ENCODE results near the gene ACAD9. TPM values are rescaled to one million over a fixed set of nuclear protein-coding genes. Genes with fewer than 3 reads are reported as not detected.

Gene ACAD9
- total and polyA plus RNA-seq, 7 experiments from 2014 or later = 17.1 to 74.0 (median 57.5) TPM

DNA sequence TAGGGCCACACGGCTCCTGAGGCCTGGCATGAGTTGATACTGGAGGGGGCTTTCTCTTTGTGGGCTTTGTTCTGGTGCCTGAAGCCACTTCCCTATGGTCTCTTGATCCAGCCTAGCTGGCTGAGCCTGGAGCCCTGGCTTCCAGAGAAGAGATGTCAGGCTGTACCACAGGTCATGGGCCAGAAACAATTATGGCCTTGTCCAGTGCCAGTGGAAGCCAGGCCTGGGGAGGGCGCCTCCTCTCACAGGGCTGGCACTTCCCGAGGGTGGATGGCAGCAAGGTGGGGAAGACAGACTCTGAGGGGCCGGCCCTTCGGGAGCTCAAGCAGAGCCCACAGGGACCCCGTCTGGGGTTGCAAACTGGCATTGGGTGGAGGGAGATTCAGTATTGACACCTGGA, 34.9 kb upstream of the ACAD9 start:
- H3K27ac Mint-ChIP-seq = peak overlapping the region in 4 of 9 donors; percentile 50 to 89 (median 76)
- Histone ChIP-seq H3K27me3 (ENCODE audit: control insufficient read depth in 2 of 2, insufficient read depth in 2 of 2, low read length in 2 of 2) (no peaks in the 10 kb centered on the region), H3K9me3 (ENCODE audit: control insufficient read depth in 2 of 3, low read length in 3 of 3) (no peaks in the 10 kb centered on the region), H3K36me3 (ENCODE audit: control insufficient read depth in 2 of 3, insufficient read depth in 3 of 3, low read length in 3 of 3) (no peaks in the 10 kb centered on the region), H3K4me3 (ENCODE audit: low read length) (no peak overlapping the region), H3K4me1 (ENCODE audit: control insufficient read depth in 2 of 2, insufficient read depth in 2 of 2, low read length in 2 of 2) (peaks cover 0 to 14% of the 10 kb centered on the region in 2 donors), H3K27ac (ENCODE audit: low read depth, low read length) (no peak overlapping the region)
- peaks cover 11 to 27% (median 17%) of the 10 kb centered on the region in 7 donors for H3K4me1 Mint-ChIP-seq
- no peak for DNase-seq
- no peak for ATAC-seq
- intact Hi-C loops (cut with micrococcal nuclease) = no loop called here
- ChIA-PET POLR2A (interaction anchor here (3.7 kb wide), 1 partner anchor 164 kb away, joined by 23 read pairs; no protein-coding TSS in a partner anchor), CTCF (interaction anchor here (1.5 to 1.9 kb wide), 3 partner anchors 49 to 227 kb away, joined by 4 to 5 read pairs (median 4); no protein-coding TSS in a partner anchor)
- no peaks in the 10 kb centered on the region for H3K36me3 Mint-ChIP-seq
- peaks cover 0 to 2% (median 0%) of the 10 kb centered on the region in 11 donors for H3K9me3 Mint-ChIP-seq
- H3K27me3 Mint-ChIP-seq = peaks cover 0 to 3% (median 0%) of the 10 kb centered on the region in 5 donors
- peak overlapping the region in 7 of 10 donors; percentile 34 to 80 (median 54) for H3K4me3 Mint-ChIP-seq

DNA sequence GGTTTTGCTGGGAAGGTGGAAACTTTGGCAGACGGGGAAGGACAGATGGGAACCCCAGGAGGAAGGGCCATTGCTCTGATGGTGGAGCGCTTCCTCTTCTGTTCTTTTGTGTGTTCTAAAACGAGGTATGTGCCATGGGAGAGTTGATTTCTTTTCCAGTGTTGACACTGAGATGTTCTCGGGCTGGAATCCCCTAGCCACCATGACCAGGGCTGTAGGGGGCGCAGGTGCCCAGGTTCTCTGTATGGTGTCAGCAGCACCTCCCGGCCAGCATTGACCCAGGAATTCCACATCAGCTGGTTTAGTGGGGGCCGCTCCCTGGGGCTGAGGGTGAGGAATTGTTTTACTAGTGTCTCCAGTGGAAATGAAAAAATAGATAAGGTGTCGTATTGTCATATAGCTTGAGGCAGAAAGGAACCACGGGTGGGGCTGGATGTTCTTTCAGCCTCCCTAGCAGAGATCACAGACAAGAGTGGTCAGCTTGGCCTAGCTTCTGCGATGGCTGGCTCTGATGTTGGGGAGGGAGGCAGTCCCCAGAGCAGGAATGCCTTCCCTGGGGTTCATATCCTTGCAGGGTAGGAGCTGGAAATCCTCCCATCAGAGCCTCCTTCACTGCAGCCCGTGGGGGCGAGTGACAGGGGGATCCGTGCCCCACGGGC, 34.2 kb upstream of the ACAD9 start:
- Histone ChIP-seq H3K36me3 (ENCODE audit: control insufficient read depth in 2 of 3, insufficient read depth in 3 of 3, low read length in 3 of 3) (no peaks in the 10 kb centered on the region), H3K4me3 (ENCODE audit: low read length) (peak overlapping the region; percentile 65), H3K9me3 (ENCODE audit: control insufficient read depth in 2 of 3, low read length in 3 of 3) (no peaks in the 10 kb centered on the region), H3K27ac (ENCODE audit: low read depth, low read length) (peak overlapping the region; percentile 64), H3K4me1 (ENCODE audit: control insufficient read depth in 2 of 2, insufficient read depth in 2 of 2, low read length in 2 of 2) (peaks cover 0 to 14% of the 10 kb centered on the region in 2 donors), H3K27me3 (ENCODE audit: control insufficient read depth in 2 of 2, insufficient read depth in 2 of 2, low read length in 2 of 2) (no peaks in the 10 kb centered on the region)
- intact Hi-C loops (cut with micrococcal nuclease) = loop anchor here in 1 of 2 donors (5.0 kb wide), 2 partner anchors 43 to 58 kb away; no protein-coding TSS in a partner anchor
- Mint-ChIP-seq H3K4me1 (peaks cover 11 to 27% (median 17%) of the 10 kb centered on the region in 7 donors), H3K9me3 (peaks cover 0 to 2% (median 0%) of the 10 kb centered on the region in 11 donors), H3K36me3 (no peaks in the 10 kb centered on the region), H3K27me3 (peaks cover 0 to 3% (median 0%) of the 10 kb centered on the region in 5 donors), H3K27ac (peak overlapping the region; percentile 36 to 92 (median 76)), H3K4me3 (peak overlapping the region; percentile 41 to 86 (median 78))
- ChIA-PET CTCF (interaction anchor here (0.7 to 4.3 kb wide), 16 partner anchors 30 to 229 kb away, joined by 3 to 31 read pairs (median 4); partner anchors contain the start of gene RPN1), POLR2A (interaction anchor here (0.7 to 3.7 kb wide), 8 partner anchors 32 to 228 kb away, joined by 3 to 23 read pairs (median 3); partner anchors contain the start of gene ACAD9)
- DNase-seq (peak in 1 of 9 donors; percentile 5), ATAC-seq (no peak)

DNA sequence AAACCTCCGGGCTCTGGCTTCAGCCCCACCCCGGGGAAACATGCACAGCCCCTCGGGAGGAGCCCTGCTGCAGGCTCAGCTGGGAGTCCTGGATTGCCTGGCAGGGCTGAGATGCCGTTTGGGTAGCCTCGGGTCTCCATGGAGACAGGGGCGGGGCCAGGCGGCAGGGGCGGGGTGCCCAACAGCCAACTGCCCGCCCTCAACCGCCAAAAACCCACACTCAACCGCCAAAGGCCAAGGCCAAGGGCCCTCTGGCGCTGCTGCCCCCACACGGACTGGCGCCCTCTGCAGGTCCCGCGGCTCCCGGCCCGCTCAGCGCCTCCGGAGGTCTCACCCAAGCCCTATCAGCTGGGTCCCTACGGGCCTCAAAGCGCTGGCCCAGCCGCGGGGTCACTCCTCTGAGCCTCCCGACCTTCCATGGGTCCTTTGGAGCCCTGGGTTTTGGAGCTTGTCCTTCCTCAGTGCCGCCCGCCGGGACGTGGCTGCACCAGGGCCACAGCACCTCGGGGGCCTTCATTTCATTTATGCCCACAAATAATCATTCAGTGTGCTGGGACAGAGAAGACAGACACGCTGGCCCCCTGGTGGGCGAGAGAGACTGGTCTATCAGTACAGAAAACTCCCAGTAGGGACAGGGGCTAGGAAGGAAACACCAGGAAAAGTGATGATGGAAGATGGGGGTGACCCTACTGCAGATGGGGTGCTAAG, 33.5 kb upstream of the ACAD9 start:
- H3K4me1 ChIP-seq (ENCODE audit: control insufficient read depth in 2 of 2, insufficient read depth in 2 of 2, low read length in 2 of 2) = peaks cover 0 to 14% of the 10 kb centered on the region in 2 donors
- H3K36me3 ChIP-seq (ENCODE audit: control insufficient read depth in 2 of 3, insufficient read depth in 3 of 3, low read length in 3 of 3) = no peaks in the 10 kb centered on the region
- Mint-ChIP-seq H3K27me3 (peaks cover 0 to 2% (median 0%) of the 10 kb centered on the region in 5 donors), H3K9me3 (peaks cover 0 to 2% (median 0%) of the 10 kb centered on the region in 11 donors), H3K27ac (peak overlapping the region; percentile 64 to 93 (median 81)), H3K4me1 (peaks cover 11 to 22% (median 17%) of the 10 kb centered on the region in 7 donors), H3K4me3 (peak overlapping the region; percentile 65 to 88 (median 82)), H3K36me3 (no peaks in the 10 kb centered on the region)
- ChIA-PET CTCF (interaction anchor here (0.7 to 4.3 kb wide), 19 partner anchors 29 to 230 kb away, joined by 3 to 31 read pairs (median 4); partner anchors contain the start of gene RPN1), POLR2A (interaction anchor here (0.5 to 3.7 kb wide), 11 partner anchors 30 to 235 kb away, joined by 3 to 23 read pairs (median 3); partner anchors contain the start of genes ACAD9 and RPN1)
- peak; percentile 85 for ATAC-seq
- H3K4me3 ChIP-seq (ENCODE audit: low read length) = peak overlapping the region; percentile 65
- no peaks in the 10 kb centered on the region for H3K27me3 ChIP-seq (ENCODE audit: control insufficient read depth in 2 of 2, insufficient read depth in 2 of 2, low read length in 2 of 2)
- DNase-seq = peak; percentile 61 to 87 (median 74)
- H3K27ac ChIP-seq (ENCODE audit: low read depth, low read length) = peak overlapping the region; percentile 64
- intact Hi-C loops (cut with micrococcal nuclease) = loop anchor here (1.0 to 5.0 kb wide), 11 partner anchors 33 to 229 kb away; partner anchors contain the start of genes RAB7A (in 2 of the 2), RPN1 (in 2 of the 2) and ACAD9 (in 1 of the 2)
- no peaks in the 10 kb centered on the region for H3K9me3 ChIP-seq (ENCODE audit: control insufficient read depth in 2 of 3, low read length in 3 of 3)

DNA sequence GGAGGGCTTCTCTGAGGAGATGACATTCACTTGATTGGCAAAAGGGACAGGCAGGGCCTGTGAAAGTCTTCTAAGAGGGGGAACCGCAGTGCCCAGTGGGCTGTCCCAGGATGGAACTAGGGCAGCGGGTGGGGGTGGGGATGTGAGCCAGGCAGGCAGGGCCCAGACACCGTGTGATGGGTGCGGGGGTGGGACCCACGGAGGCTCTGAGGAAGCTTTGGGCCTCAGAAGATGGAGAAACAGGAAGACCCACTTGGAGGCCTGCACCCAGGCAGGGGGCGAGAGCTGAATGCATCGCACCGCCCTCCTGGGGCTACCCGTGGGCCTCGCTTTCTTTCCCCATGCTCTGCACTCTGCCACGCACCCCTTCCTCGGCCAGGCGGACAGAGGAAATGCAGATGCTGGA, 32.9 kb upstream of the ACAD9 start:
- H3K36me3 ChIP-seq (ENCODE audit: control insufficient read depth in 2 of 3, insufficient read depth in 3 of 3, low read length in 3 of 3) = no peaks in the 10 kb centered on the region
- no peaks in the 10 kb centered on the region for H3K9me3 Mint-ChIP-seq
- H3K36me3 Mint-ChIP-seq = no peaks in the 10 kb centered on the region
- DNase-seq = no peak
- H3K4me3 Mint-ChIP-seq = peak overlapping the region; percentile 65 to 88 (median 82)
- peak; percentile 24 for ATAC-seq
- peak overlapping the region; percentile 64 for H3K27ac ChIP-seq (ENCODE audit: low read depth, low read length)
- CTCF ChIA-PET = interaction anchor here (0.7 to 4.3 kb wide), 13 partner anchors 29 to 230 kb away, joined by 3 to 31 read pairs (median 4); no protein-coding TSS in a partner anchor
- no peaks in the 10 kb centered on the region for H3K27me3 Mint-ChIP-seq
- H3K4me3 ChIP-seq (ENCODE audit: low read length) = no peak overlapping the region
- H3K4me1 Mint-ChIP-seq = peaks cover 11 to 20% (median 17%) of the 10 kb centered on the region in 7 donors
- no peaks in the 10 kb centered on the region for H3K27me3 ChIP-seq (ENCODE audit: control insufficient read depth in 2 of 2, insufficient read depth in 2 of 2, low read length in 2 of 2)
- no peaks in the 10 kb centered on the region for H3K9me3 ChIP-seq (ENCODE audit: control insufficient read depth in 2 of 3, low read length in 3 of 3)
- H3K4me1 ChIP-seq (ENCODE audit: control insufficient read depth in 2 of 2, insufficient read depth in 2 of 2, low read length in 2 of 2) = peaks cover 0 to 14% of the 10 kb centered on the region in 2 donors
- intact Hi-C loops (cut with micrococcal nuclease) = loop anchor here (1.0 to 5.0 kb wide), 11 partner anchors 32 to 229 kb away; partner anchors contain the start of genes RAB7A (in 2 of the 2), RPN1 (in 2 of the 2) and ACAD9 (in 1 of the 2)
- peak overlapping the region; percentile 64 to 93 (median 75) for H3K27ac Mint-ChIP-seq
- POLR2A ChIA-PET = interaction anchor here (0.5 to 3.7 kb wide), 8 partner anchors 29 to 234 kb away, joined by 3 to 23 read pairs (median 4); partner anchors contain the start of genes ACAD9 and RPN1

DNA sequence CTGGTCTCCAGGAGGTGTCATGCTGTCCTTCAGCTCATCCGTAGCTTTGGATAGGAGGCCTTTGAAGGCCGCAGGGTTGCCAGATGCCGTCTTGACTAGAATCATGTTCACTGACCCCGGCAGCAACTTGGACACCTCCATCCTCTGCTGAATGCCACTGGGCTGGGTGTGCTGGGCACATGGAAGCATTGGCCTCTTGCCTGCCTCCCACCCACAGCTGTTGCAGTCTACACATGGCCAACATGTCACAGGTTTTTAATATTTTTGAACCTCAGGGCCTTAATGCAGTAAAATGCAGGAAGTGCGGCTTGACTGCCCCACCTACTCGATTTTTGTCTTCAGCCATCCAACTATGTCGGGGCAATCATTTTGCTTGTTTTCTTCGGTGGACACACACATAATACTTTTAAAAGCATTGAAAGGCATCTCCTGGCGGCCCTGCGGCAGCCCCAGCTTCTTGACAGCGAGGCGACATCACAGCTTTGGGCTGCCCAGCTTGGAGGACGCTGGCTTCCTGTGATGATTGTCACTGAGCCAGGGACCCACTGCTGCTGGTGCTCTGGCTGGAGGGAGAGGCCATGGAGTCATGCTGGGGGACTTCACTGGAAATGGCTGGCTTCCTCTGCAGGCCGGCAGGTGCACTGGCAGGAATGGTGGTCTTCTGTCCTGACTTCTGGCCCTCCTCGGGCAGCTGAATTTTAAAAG, 31.6 kb upstream of the ACAD9 start:
- POLR2A ChIA-PET = interaction anchor here (0.8 kb wide), 1 partner anchor 468 kb away, joined by 3 read pairs; a partner anchor contains a TSS
- Histone ChIP-seq H3K9me3 (ENCODE audit: control insufficient read depth in 2 of 3, low read length in 3 of 3) (no peaks in the 10 kb centered on the region), H3K4me1 (ENCODE audit: control insufficient read depth in 2 of 2, insufficient read depth in 2 of 2, low read length in 2 of 2) (peaks cover 0 to 14% of the 10 kb centered on the region in 2 donors), H3K27me3 (ENCODE audit: control insufficient read depth in 2 of 2, insufficient read depth in 2 of 2, low read length in 2 of 2) (no peaks in the 10 kb centered on the region), H3K4me3 (ENCODE audit: low read length) (no peak overlapping the region), H3K27ac (ENCODE audit: low read depth, low read length) (no peak overlapping the region), H3K36me3 (ENCODE audit: control insufficient read depth in 2 of 3, insufficient read depth in 3 of 3, low read length in 3 of 3) (no peaks in the 10 kb centered on the region)
- intact Hi-C loops (cut with micrococcal nuclease) = loop anchor here (2.0 to 5.0 kb wide), 3 partner anchors 31 to 61 kb away; partner anchors contain the start of gene ACAD9 (in 1 of the 2)
- no peak for DNase-seq
- peaks cover 11 to 20% (median 17%) of the 10 kb centered on the region in 7 donors for H3K4me1 Mint-ChIP-seq
- CTCF ChIA-PET = interaction anchor here (0.5 to 4.3 kb wide), 10 partner anchors 44 to 1153 kb away, joined by 3 to 31 read pairs (median 3); partner anchors contain the start of gene RPN1
- H3K27me3 Mint-ChIP-seq = no peaks in the 10 kb centered on the region
- no peak for ATAC-seq
- peak overlapping the region in 3 of 9 donors; percentile 16 to 83 (median 49) for H3K27ac Mint-ChIP-seq
- H3K36me3 Mint-ChIP-seq = no peaks in the 10 kb centered on the region
- H3K9me3 Mint-ChIP-seq = no peaks in the 10 kb centered on the region
- H3K4me3 Mint-ChIP-seq = peak overlapping the region in 1 of 10 donors; percentile 14
